Activated CD8-positive, alpha-beta memory T cell treated with anti-CD3 and anti-CD28 coated beads, Interleukin-2, amount 50 U/mL, for 24 hours (primary cell): ENCODE data around the gene CALML3.

Source experiments
- DNase-seq: peaks from one replicate; pipeline ENCODE4 v3.0.0-alpha.2; 2020; ENCODE audit errors: extremely low read depth

The CALML3 gene

DNA sequence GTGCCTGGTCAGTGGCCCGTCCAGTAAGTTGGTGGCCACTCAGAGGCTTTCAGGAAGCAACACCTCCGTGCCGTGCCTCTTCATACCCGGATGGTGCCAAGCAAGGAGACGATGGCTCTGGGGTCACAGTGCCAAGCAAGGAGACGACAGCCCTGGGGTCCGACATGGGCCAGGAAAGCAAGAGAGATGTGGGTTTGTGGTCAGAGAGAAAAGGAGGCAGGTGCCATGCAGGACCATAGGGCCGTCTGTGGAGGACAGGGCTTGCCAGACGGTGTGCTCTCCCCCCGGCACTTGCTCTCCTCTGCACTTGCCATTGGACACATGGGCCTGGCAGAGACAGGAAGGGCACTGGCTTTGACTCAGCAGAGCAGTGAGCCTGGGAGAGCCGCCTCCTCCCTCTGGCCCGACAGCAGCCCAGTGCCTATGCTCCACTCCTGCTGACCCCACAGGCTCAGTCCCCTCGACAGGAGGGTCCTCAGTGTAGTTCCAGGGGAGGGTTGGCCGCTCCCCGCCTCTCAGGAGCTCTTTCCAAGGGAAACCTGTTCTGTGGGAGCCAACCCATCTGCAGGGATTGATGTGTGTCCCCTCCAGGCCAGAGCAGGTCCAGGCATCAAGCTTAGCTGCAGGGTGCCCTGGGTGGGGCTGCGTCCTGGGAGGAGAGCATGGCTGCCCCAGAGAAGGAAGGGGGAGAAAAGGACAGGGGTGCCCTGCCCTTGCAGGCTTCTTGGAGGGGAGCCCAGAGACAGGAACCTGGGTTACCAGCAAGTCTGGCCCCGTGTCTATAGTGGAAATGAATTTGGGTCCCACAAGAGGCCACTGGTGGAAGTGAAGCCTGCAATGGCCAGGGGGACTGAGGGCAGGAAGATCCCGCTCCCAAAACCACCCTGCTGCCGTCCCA, 17.8 kb upstream of the CALML3 start:
- no peak for DNase-seq

DNA sequence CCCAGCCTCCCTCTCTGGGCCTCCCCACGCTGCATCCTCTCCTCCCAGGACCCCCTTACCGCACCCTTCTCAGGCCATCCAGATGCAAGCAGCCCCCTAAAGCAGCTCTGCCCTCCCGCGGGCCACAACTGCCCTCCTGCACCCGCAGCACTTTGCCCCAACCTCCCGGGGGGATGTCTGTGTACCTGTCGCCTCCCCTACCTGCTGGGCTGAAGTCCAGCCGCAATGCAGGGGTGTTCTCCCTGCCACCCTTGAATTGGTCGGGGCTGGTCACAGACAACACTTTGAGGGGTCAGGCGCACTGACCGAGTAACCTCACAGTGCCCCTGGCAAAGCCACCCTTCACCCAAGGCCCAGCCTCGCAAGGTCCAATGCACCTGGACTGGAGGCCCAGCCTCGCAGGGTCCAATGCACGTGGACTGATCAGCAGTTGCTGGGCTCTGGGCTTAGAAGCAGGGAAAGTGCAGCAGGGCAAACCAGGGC, 17.1 kb upstream of the CALML3 start:
- no peak for DNase-seq

DNA sequence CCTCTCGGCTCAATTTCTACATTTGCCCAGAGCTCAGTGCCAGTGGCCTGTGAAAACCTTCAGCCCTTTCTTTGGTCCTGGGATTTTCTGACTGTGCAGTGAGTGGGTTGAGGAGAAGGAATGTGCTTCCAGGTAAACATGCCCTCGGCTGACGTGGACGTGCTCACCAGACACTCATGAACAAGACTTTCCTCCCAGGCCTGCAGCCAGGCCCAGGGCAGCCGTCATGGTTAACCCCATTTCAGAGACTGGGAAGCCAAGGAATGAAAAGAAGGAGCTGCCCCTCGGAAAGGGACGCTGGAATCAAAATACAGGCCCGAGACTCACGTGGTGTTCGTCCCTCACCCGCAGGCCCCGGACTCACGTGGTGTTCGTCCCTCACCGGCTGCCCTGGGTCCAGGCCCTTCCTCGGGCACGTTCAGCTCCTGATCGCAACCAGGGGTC, 16.6 kb upstream of the CALML3 start:
- no peak for DNase-seq

DNA sequence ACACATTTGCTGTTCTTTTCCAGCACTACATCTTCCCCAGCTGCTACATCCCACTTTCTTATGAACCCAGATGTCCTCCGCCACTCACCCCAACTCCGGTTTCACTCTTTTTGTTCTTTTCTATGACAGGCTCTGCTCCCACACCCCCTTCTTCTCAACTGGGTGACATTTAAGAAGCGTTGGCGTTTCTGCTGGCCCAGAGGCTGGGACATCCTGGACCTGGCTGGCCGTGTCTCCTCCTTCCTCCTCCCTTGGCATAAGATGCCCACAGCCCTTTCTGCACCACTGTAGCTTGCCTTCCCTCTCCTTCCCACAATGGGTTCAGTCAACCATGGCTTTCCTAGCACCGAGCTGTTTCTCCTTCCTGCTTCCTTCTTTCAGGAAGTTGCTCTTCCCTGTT, 16.0 kb upstream of the CALML3 start:
- no peak for DNase-seq

DNA sequence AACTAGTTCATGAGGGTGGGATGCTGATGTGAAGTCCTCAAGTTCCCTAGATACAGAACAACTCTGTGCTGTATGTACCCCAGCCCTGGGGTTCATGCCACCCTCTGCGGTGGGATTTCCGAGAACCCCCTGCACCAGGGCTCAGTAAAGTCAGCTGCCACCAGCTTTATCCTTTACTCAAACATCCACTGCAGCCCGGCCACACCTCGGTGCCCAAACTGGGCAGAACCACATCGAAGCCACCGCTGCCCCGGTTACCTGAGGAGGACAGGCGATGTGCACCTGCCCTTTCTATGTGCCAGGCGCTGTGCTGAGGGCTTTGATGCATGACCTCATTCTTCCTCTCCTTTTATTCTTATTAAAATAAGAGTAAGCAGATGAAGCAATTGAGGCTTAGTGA, 15.5 kb upstream of the CALML3 start:
- no peak for DNase-seq

DNA sequence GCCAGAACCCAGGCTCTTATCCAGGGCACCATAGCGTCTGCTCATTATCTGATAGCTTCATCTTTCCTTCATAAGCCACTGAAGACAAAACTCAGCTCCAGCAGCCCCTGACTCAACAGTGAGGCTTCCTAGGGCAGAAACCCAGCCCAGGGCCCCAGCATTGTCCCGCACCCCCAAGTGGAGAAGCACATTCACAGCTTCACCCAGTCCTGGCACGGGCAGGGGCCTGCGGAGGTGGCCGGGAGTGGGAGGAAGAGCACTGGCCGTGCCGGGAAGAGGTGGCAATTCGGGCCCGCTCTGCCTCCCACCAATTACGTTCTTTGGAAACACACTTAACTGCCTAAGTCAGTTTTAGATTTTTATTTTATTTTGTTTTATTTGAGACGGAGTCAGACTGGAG, 15.1 kb upstream of the CALML3 start:
- no peak for DNase-seq

GRCh38 chr10:5510281-5511072, 14.3 kb upstream of the CALML3 start:
- DNase-seq: no peak

GRCh38 chr10:5511231-5511884, 13.4 kb upstream of the CALML3 start:
- DNase-seq: no peak

GRCh38 chr10:5511885-5512280, 12.9 kb upstream of the CALML3 start:
- no peak for DNase-seq

- DNase-seq: no peak
Observed at GRCh38 chr10:5512331-5512730, 12.4 kb upstream of the CALML3 start.

DNA sequence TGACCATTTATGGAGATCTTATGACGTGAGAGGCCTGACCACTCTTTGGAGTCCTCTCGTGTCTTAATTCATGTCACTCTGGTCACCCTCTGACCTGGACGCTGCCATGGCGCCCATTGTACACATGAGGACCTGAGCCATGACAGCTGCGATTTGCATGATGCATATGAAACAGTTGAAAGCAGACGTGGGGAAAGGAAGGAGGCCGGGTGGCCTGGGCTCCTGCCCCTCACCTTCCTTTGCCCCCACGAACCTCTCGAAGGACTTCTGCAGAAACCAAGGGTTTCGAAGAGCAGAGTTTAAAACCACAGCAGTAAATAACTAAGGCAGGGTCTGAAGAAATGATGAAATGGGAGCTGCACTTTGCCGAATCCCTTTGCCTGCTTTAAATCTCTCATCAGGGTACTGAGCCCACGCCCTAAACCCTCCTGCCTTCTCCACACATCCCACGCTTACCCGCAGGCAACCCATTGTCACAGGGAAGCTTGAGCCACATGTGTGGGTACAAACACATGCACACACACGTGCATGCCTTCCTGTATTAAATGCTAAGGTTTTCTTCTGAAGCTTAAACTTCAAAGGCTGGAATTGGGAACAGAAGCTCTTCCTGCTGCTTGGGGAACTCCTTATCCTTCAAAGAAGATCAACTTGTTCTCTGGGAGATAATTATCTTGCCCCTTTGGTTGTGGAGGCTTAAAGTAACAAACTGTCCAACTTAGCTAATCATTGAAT, 11.7 kb upstream of the CALML3 start:
- no peak for DNase-seq

DNA sequence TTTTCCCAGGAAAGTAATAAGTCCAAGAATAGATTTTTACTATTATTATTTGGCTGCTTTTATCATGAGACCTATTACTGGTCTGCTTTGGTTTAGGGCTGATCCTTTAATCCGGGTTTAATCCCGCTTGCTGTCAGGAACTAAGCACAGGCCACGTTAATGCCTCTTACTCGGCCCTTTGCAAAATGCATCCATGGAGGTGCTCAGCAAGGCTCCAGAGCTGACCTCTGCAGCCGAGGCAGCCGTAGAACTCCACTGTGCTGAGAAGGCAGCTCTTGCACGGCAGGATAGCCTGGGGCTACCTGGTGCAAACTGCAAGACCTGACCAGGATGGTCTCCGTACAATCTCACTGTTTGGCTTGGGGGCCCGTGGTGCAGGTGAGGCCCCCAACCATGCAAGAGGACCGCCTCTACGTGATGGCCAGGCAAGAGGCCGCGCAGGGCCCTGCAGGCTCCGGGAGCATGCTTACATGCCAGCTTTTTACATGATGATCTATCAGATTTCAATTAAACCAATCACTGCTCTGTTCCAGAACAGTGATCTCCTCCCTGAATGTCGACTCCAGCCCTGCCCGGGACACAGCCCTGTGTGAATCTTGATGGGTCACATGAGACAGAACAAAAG, 10.4 kb upstream of the CALML3 start:
- DNase-seq: no peak

DNA sequence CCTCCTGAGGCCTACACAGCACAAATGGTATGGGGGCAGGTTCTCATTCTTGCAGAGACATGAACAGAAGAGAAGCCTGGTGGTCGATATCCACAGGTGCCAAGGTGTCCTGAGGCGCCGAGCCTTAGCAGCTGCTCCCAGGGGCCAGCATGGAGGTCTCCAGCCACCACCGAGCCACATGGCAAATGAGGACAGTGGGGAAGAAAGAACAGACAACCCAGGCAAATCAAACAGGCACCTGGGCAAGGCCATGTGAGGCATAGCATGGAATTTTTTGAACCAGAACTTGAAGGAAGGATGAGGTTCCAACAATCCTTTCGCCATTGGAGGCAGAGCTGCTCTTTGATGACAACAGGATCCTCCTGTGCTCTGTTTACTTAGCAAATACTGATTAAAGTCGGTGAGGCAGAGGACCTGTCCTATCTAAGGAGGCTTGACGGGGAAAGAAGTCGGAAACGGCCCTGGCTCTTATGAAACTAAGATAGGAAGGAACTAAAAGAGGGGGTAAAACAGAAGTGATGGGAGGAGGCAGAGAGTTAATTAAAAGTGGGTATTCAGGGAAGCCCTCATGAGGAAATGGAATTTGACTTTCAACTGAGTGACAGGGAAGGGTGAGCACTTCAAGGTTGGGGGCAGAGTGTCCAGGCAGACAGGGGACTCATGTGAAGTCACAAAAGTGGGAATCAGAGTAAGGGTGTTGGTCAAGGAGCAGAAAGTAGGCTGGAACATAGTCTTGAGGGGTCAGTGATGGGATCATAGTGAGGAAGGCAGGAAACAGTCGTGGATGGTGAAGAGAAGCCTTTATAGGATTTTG, 8.6 kb upstream of the CALML3 start:
- DNase-seq: no peak

GRCh38 chr10:5517546-5517945, 7.2 kb upstream of the CALML3 start:
- no peak for DNase-seq

DNA sequence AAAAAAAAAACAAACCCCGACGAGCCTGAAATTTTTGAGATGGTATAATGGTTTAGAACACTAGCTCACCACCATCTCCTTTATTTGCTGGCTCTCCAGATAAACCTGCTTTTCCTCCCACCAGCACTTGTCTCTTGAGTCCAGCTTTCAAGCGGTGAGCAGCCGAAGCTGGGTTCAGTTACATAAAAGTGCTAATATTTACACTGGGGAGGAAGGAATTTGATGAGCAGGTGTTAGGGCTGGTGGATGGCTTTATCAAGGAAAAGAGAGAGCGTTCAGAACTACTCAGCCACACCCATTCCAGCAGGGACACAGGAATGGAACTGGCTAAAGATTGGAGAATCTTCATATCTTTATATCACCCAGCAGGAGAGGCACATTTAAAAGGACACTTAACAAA, 6.6 kb upstream of the CALML3 start:
- DNase-seq: no peak

- no peak for DNase-seq
Observed at GRCh38 chr10:5519054-5519453, 5.7 kb upstream of the CALML3 start.

- no peak for DNase-seq
Observed at GRCh38 chr10:5522913-5523560, 1.7 kb upstream of the CALML3 start.

DNA sequence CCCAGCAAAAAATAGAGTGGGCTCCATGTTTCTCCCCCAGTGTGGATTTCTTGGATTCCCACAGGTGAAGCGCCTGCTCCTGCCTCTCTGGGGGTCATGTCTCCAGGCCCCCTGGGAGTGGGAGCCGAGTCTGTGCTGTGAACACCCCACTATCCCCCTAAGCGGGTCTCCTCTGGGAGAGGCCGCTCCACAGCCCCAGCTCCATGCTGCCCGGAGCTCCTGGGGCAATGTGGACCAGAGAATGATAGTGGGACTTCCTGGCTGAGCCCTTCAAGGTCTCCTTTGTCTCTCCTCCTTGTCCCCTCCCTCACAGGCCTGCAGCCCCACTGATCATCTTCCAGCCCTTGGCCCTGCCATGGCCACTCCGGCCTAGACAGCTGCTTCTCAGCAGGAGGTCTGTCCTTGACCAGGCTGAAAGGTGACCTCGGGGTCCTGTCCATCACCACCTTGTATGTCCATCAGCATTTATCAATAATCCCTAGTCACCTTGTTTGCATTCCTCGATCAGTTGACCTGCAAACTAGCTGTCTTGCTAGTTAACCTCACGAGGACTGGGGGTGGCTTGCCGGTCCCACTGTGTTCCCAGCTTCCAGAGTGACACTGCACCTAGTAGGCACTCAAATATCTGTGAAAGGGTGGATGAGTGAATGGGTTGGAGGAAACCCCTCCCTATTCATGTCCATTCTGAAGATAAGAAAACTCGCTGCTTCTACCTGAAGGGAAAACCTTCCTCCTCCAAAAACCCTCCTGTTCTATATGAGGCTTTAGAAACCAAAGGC, 776 bp upstream of the CALML3 start:
- no peak for DNase-seq
